ENCODE data around the gene GRPEL2. TPM values are rescaled to one million over a fixed set of nuclear protein-coding genes. Genes with fewer than 3 reads are reported as not detected.

GRPEL2 gene
- total RNA-seq, 1 experiment from 2014 or later, result 47.3 TPM

DNA sequence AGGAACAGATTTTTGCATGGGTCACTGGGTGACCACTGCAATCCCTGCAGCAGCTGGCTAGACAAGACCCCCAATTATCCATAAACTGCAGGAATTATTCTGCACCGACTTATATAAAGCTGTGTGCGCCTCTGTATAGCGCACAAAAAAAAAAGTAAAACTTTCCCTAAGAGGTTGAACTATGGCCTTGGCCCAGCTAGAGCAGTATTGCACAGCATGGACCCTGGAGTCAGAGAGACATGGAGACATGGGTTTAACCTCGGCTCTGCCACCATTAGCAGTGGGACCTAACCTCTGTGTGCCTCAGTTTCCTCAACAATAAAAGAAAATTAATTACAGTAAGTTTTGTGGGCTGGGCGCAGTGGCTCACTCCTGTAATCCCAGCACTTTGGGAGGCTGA lies 17.1 kb upstream of the GRPEL2 start:
- Mint-ChIP-seq H3K27ac (no peak overlapping the region), H3K36me3 (ENCODE audit: insufficient read depth in 1 of 3, low read depth in 3 of 3) (no peaks in the 10 kb centered on the region), H3K27me3 (ENCODE audit: low read depth) (peaks cover 4% of the 10 kb centered on the region), H3K9me3 (no peaks in the 10 kb centered on the region), H3K4me3 (no peak overlapping the region), H3K4me1 (no peaks in the 10 kb centered on the region)
- Histone ChIP-seq H4K8ac (replicated peaks; ENCODE audit: insufficient read length, low read depth, low read length) (no peak overlapping the region), H3K56ac (ENCODE audit: insufficient read length, low read depth, low read length) (no peak overlapping the region), H3K23ac (ENCODE audit: insufficient read length, low read depth, low read length) (no peak overlapping the region), H3K23me2 (ENCODE audit: insufficient read length, low read depth, low read length, poor library complexity, severe bottlenecking) (no peaks in the 10 kb centered on the region), H2AK5ac (ENCODE audit: insufficient read length, low read length) (no peak overlapping the region), H3K14ac (ENCODE audit: insufficient read depth, low read length) (no peak overlapping the region), H2AFZ (ENCODE audit: low read length) (no peak overlapping the region), H3K4me1 (ENCODE audit: insufficient read depth, low read length) (no peaks in the 10 kb centered on the region), H3K18ac (ENCODE audit: insufficient read length, low read depth, low read length) (no peak overlapping the region), H3K9ac (ENCODE audit: extremely low read depth, insufficient read length, low read length) (no peak overlapping the region), H3K9me3 (ENCODE audit: control insufficient read depth, low read depth, low read length) (no peaks in the 10 kb centered on the region), H2BK15ac (ENCODE audit: low read depth, low read length) (no peak overlapping the region), H3K4ac (ENCODE audit: low read depth, low read length) (no peak overlapping the region), H3K27me3 (ENCODE audit: insufficient read depth, low read length) (no peaks in the 10 kb centered on the region; the same call in 1 of the 2 replicates), H3K4me2 (ENCODE audit: insufficient read depth, insufficient read length, low read length) (no peak overlapping the region), H3T11ph (ENCODE audit: low read length) (no peak overlapping the region), H2BK120ac (ENCODE audit: low read depth, low read length, poor library complexity, severe bottlenecking) (no peak overlapping the region), H4K5ac (ENCODE audit: insufficient read length, low read depth, low read length) (no peak overlapping the region), H2BK5ac (ENCODE audit: insufficient read length, low read length) (no peak overlapping the region), H2BK20ac (ENCODE audit: low read depth, low read length, poor library complexity, severe bottlenecking) (no peak overlapping the region), H4K91ac (ENCODE audit: insufficient read length, low read depth, low read length) (no peak overlapping the region), H3K79me2 (ENCODE audit: insufficient read depth, low read length) (no peaks in the 10 kb centered on the region), H3K27ac (ENCODE audit: insufficient read length, low read depth, low read length) (no peak overlapping the region), H2BK12ac (ENCODE audit: insufficient read length, low read depth, low read length) (no peak overlapping the region), H4K20me1 (ENCODE audit: control insufficient read depth, insufficient read depth, insufficient read length) (no peaks in the 10 kb centered on the region), H3K79me1 (ENCODE audit: insufficient read depth, low read depth, low read length, poor library complexity, severe bottlenecking) (no peaks in the 10 kb centered on the region)
- no peak for TF ChIP-seq CTCF (conservative IDR thresholded peaks at IDR 0.05)
- DNase-seq, result no peak
- no CpG with 5 or more reads among the region's 5 CpGs for WGBS (ENCODE audit: extremely low coverage, insufficient read length, low lambda C conversion rate)

Measured in H9 (cell line).